Measurements from ENCODE around the gene ORAI3. TPM values are rescaled to one million over a fixed set of nuclear protein-coding genes. Genes with fewer than 3 reads are reported as not detected.
A peak's percentile ranks its signal among the peaks of the same experiment; 100 is the strongest.

The ORAI3 gene
- total RNA-seq, 1 experiment from 2014 or later: 10.5 TPM

- no peak for DNase-seq (ENCODE audit: low read depth)
Observed at GRCh38 chr16:30987581-30988190, 38.8 kb downstream of the ORAI3 start.

DNA sequence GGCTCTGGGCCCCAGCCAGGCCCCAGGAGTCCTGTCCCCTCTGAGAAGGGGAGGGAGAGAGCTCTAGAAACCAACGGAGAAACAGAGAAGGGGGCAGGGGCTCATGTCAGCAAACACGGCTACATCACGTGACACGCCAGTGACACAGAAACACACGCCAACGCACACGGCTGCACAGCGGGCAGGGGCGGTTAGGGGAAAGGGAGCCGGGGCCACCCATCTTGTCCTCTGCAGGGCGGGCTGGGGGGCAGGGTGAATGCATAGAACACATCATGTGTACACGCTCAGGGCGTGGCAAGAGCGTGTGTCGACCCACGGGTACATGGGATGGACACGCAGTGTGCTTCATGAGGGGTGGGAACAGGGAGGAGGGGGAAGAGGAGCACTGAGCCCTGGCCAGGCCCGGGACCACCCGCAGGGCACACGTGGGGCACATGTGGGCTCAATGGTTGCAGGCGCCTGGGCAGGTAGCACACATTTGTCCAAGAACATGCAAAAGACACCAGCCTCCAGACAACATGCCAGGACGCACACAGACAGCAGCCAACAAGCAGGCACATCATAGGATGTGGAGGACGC lies 40.7 kb downstream of the ORAI3 start:
- no peak for DNase-seq (ENCODE audit: low read depth)

DNA sequence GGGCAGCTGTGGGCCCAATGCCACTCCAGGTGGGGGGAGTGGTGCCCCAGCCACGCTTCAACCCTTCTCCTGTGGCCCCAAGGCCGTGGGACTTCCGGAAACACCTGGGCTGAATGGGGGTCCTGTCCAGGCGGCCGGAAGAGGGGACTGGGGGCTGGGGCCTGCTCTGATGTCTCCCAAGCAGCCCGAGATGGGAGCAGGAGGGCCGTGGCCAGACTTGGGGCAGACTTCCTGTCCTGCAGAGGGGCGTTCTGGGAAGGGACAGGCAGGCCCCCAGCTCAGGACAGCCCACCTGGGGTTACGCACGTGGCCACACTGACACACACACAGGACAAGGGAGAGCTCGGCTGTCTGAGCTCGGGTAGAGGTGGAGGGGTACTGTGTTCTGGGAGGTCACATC lies 41.2 kb downstream of the ORAI3 start:
- DNase-seq (ENCODE audit: low read depth): no peak

- DNase-seq (ENCODE audit: low read depth): no peak
Observed at GRCh38 chr16:30991052-30991451, 42.2 kb downstream of the ORAI3 start.

- DNase-seq (ENCODE audit: low read depth): no peak
Observed at GRCh38 chr16:30992276-30992780, 43.5 kb downstream of the ORAI3 start.

GRCh38 chr16:30992931-30993816 lies 44.3 kb downstream of the ORAI3 start:
- no peak for DNase-seq (ENCODE audit: low read depth)

DNA sequence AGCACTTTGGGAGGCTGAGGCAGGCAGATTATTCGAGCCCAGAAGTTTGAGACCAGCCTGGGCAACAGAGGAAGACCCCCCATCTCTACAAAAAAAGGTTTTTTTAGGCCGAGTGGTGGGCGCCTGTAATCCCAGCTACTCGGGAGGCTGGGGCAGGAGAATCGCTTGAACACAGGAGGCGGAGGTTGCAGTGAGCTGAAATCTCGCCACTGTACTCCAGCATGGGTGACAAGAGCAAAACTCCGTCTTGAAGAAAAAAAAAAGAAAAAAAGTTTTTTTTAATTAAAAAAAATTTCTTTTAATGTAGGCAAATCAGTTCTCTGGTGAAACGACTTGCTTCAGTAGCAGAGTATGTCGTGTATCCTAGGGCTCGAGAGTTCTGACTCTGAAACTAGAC lies 47.1 kb downstream of the ORAI3 start:
- no peak for DNase-seq (ENCODE audit: low read depth)

DNA sequence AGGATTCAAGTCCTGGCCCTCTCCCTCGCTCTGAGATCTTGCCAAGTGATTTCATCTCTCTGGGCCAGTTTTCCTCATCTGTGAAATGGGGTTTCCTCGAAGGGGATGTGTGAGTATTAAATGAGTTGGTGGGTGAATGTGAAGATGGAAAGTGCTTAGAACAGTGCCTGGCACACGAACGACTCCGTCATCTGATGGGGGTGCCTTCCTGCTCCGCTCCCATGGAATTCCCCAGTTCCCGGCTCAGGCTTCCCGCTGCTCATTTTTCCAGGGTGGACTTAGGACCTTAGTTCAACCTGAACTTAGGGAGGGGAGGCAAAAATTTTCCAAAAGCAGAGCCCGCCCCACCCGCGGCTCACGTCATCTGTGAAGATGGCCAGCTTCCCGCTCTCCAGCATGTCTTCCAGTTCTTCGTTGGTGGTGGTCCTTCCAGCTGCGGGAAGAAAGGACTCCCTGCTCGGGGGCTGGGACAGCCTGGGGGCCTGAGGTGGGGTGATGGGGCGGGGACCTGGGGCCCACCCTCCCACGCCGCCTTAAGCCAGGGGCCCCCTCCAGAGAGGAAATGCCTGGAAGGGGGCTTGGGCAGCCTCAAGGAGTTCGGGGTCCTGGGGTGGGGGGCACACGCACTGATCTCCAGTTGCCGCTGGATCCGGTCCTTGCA lies 47.6 kb downstream of the ORAI3 start:
- no peak for DNase-seq (ENCODE audit: low read depth)

- DNase-seq (ENCODE audit: low read depth): peak; percentile 63
Observed at GRCh38 chr16:30996985-30997724, 48.3 kb downstream of the ORAI3 start.

- peak; percentile 90 for DNase-seq (ENCODE audit: low read depth)
Observed at GRCh38 chr16:30997725-30998711, 49.1 kb downstream of the ORAI3 start.

GRCh38 chr16:30998852-30999761 lies 50.2 kb downstream of the ORAI3 start:
- DNase-seq (ENCODE audit: low read depth): no peak

DNA sequence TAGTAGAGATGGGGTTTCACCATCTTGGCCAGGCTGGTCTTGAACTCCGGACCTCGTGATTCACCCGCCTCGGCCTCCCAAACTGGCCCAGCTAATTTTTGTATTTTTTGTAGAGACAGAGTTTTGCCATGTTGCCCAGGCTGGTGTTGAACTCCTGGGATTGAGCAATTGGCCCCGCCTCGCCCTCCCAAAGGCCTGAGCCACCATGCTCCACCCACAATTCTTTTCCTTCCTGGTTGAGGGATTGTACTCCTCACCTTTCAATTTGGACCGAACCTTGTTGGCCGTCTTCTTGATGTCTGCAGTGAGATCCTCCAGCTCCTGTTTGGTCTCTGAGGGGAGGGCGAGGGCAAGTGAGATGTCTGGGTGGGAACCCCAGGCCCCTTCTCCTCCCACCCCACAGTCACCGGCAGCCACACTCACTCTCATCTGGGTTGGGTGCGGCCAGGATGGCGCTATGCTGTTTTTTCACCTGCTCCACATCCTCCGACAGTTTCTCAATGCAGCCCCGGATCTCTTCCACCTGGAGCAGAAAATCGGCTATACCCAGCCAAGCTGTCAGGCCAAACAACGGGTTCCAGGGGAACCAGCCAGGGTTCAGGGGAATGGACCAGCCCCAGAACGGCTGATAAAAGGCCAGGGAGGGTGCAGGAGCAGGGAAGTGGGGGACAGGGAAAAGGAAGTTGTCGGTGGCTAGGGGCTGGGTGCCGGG lies 52.0 kb downstream of the ORAI3 start:
- no peak for DNase-seq (ENCODE audit: low read depth)

- no peak for DNase-seq (ENCODE audit: low read depth)
Observed at GRCh38 chr16:31001507-31002249, 52.8 kb downstream of the ORAI3 start.

DNA sequence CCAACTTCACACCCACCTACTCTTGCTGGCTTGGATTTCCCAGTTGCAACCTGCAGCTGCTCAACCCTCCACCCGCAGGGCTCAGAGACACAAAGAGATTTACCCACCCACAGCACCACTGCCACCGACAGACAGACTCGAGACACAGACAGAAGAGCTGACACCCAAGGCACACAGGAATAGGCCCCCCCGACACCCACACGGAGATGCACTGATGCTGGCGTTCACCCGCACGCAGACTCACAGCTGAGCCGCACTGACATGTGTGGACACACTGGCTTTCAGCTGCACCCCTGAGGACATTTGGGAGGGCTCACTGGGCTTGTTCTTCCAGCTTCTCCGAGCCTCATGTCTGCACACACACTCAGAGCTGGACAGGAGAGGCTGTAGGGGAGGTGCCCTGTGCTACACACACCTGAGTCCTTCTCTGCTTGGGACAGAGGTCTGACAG lies 53.4 kb downstream of the ORAI3 start:
- DNase-seq (ENCODE audit: low read depth): no peak

- DNase-seq (ENCODE audit: low read depth): no peak
Observed at GRCh38 chr16:31002862-31003341, 54.0 kb downstream of the ORAI3 start.

GRCh38 chr16:31003744-31004143 lies 54.9 kb downstream of the ORAI3 start:
- DNase-seq (ENCODE audit: low read depth): no peak
